GM18498 (cell line): ENCODE measurements around the gene PSMD2.

Source experiments
- ATAC-seq: cut with Tn5 transposase; IDR thresholded peaks from one replicate; pipeline ENCODE4 v1.9.1; 2021; ENCODE audit warnings: mild to moderate bottlenecking, moderate library complexity; ENCODE audit not compliant: unreplicated experiment

PSMD2 gene

DNA sequence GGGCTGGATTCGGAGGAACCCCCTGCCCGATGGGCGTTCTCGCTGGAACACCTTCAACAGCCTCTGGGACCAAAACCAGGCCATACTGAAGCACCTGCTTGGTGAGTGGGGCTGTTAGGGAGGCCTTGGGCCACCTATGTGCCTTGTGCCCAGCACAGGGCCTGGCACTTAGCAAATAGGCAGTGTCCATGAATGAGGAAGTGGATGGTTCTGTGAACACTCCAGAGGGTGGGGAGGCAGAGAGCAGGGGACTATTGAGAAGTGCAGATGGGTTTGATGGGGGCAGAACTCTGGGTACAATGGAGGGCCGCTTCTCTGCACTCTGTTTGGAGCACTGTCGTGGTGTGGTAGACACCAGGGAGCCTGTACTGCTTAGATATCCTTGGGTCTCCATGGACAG lies 21.7 kb upstream of the PSMD2 start:
- ATAC-seq = no peak

DNA sequence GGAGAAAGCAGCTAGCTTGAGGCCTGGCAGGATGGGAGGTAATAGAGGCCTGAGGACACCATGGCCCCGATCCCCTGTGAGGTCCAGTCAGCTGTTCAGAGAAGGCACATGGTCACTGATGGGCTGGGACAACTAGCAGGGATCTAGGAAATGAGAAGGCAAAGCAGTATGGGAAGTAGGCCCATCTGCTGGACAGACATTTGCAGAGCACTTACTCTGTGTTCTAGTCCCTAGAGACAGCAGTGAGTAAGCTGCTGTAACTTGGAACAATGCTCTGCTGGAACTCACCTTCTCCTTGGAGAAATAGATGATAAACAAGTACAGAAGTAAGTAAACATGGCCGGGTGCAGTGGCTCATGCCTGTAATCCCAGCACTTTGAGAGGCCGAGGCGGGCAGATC lies 16.1 kb upstream of the PSMD2 start:
- ATAC-seq = no peak

DNA sequence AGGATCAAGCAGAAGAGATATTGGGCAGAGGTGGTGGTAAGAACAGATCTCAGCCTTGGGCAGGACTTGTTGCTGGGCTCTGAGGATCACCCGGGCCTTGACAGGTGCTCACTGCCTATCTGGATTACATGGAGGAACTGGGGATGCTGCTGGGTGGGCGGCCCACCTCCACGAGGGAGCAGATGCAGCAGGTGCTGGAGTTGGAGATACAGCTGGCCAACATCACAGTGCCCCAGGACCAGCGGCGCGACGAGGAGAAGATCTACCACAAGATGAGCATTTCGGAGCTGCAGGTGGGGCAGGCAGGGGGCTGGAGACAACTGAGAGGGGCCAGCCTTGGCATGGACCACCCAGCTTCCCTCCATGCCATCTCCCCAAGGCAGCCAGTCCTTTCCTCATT lies 15.4 kb upstream of the PSMD2 start:
- no peak for ATAC-seq

DNA sequence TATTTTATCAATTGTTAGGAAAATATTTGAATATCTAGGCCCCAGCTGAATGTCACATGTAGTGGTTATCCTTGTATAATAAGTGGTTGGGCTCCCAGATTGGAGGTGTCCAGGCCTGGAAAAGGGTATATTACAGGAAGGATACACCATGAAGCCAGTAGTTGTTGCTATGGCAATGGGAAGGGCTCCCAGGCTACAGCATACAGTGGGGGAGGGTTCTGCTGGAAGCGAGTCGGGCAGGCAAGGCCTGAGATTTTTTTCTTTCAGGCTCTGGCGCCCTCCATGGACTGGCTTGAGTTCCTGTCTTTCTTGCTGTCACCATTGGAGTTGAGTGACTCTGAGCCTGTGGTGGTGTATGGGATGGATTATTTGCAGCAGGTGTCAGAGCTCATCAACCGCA lies 14.3 kb upstream of the PSMD2 start:
- no peak for ATAC-seq

DNA sequence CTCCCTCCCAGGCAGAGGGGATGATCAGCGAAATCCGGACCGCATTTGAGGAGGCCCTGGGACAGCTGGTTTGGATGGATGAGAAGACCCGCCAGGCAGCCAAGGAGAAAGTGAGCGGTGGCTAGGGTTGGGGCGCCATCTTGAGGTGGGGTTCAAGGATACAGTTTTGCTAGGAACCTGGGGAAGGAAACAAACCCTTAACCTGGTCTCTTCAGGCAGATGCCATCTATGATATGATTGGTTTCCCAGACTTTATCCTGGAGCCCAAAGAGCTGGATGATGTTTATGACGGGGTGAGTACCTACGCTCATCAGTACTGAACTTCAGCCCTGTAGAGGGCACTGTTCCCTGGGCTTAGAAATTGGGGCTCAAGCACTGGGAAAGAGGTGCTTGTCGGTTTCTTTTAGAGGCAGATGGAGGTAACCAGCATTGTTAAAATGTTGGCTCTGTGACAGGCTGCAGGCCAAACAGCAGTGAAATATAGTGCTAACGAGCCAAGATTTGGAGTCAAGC lies 9.6 kb upstream of the PSMD2 start:
- no peak for ATAC-seq

DNA sequence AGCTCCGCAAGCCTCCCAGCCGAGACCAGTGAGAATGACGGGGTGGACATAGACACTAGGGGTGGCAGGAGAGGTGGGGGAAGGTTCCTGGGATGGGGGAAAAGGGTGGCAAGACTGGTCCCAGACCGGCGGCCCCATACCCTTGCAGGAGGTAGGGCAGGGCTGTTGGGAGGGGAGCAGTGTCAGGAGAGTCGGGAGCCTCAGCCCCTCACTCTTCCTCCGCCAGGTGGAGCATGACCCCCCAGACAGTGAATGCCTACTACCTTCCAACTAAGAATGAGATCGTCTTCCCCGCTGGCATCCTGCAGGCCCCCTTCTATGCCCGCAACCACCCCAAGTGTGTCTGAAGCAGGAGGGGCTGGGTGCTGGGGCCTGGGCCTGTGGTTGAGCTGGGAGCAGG lies 8.7 kb upstream of the PSMD2 start:
- ATAC-seq = no peak

DNA sequence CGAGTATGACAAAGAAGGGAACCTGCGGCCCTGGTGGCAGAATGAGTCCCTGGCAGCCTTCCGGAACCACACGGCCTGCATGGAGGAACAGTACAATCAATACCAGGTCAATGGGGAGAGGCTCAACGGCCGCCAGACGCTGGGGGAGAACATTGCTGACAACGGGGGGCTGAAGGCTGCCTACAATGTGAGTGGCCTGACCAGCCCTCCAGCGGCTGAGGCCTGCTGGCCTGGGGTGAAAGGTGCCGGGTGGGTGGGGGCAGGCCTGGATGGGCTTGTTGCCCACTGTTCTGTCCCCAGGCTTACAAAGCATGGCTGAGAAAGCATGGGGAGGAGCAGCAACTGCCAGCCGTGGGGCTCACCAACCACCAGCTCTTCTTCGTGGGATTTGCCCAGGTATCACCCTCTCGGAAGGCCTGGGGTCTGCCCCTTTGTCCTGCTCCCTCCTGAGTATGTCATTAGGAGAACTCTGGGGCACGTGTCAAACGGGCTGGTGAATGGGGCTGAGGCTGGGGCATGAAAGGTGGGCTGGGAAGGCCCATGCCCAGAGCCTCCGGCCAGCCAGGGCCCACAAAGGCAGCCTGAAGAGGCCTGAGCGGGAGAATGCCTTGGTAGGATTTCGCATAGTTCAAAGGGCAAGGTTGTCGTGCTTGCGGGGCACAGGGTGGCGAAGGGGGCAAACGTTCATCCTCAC lies 7.8 kb upstream of the PSMD2 start:
- no peak for ATAC-seq

DNA sequence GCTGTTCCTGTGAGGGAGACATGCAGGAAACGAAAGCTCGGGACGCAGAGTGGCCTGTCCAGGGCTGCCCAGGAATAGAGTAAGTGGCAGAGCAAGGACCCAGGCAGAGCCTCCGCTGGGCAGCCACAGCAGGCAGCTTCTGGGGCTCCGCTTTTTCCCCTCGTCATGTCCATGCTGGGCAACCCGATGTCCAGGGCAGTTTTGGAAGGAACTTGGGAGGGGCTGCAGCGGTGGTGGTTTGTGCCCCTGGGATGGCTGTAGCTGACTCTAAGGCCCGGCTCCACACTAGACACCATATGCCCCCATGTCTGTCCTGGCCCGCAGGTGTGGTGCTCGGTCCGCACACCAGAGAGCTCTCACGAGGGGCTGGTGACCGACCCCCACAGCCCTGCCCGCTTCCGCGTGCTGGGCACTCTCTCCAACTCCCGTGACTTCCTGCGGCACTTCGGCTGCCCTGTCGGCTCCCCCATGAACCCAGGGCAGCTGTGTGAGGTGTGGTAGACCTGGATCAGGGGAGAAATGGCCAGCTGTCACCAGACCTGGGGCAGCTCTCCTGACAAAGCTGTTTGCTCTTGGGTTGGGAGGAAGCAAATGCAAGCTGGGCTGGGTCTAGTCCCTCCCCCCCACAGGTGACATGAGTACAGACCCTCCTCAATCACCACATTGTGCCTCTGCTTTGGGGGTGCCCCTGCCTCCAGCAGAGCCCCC lies 7.1 kb upstream of the PSMD2 start:
- ATAC-seq = no peak

DNA sequence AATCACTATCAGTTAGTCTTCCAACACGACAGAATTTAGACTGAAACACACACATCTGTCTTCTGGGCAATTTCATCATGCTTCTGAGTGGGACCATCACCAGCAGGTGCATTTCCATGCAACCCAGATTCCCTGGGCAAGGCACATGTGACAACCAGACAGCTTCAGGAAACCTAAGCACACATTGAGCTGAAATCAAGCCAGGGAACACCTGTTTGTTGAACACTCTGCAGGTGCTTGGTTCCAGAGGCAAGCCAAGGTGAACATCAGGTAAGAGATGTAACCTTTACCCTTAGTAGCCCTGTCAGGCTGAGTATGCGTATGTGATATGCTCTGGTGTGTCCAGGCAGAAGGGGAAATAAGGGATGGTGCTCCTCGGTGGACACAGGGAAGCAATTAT lies 3.3 kb upstream of the PSMD2 start:
- ATAC-seq = no peak

DNA sequence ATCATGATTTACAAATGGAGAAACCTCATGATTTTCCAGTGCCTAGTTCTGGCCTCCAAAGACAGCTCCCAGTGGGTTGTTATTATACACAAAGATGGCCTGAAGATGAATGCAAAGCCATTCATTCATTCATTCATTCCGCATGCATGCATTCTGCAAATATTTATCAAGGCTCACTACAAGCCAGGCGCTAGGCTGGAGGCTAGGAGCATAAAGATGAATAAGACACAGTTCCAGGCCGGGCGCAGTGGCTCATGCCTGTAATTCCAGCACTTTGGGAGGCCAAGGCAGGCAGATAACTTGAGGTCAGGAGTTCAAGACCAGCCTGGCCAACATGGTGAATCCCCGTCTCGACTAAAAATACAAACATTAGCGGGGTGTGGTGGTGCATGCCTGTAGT lies 2.4 kb upstream of the PSMD2 start:
- no peak for ATAC-seq

DNA sequence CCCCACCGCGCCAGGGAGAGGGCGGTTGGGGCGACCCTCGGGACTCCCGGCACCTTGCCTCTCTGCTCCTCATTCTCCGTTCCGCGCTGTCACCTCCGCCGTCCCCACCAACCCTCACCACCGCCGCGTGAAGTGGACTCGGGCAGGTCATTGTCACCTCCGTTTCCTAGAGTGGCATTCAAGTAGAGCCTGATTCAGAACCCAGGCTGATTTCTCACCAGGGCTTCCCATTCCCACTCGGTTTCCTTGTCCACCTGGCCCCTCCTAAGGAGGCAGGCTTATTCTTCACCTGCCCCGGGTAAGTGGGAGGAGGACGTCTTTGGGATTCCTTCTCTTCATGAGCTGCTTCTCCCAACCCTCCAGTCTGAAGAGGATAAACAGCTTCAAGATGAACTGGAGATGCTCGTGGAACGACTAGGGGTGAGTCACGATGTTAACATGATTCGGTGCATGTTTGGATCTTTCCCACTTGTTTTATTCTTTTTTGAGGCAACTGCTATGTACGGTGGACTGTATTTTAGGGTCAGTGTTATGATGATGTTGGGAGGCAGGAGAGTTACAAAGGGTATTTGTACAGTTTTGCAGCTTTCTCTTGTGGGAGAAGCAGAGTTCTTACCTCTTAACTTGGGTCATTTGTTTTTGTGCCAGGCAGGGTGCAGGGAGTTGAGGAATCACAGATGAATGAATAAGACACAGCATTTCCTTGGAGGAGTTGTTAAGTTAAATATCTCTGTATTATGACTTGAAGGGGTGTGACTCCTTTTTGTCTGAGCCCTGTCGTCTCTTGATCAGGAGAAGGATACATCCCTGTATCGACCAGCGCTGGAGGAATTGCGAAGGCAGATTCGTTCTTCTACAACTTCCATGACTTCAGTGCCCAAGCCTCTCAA lies 692 bp downstream of the PSMD2 start:
- no peak for ATAC-seq

DNA sequence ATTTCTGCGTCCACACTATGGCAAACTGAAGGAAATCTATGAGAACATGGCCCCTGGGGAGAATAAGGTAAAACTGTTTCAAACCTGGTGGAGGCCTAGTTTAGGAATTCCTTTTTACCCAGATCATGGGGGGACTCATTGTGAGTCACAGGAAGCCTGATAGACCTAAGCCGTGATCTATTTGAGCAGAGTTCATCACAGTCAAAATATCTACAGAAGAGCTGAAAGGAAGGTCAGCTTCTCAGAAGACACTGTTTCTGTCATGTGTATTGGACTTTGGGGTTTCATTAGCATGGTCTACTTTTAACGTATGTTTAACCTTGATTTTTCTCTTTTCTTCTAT lies 1.3 kb downstream of the PSMD2 start:
- ATAC-seq = no peak

DNA sequence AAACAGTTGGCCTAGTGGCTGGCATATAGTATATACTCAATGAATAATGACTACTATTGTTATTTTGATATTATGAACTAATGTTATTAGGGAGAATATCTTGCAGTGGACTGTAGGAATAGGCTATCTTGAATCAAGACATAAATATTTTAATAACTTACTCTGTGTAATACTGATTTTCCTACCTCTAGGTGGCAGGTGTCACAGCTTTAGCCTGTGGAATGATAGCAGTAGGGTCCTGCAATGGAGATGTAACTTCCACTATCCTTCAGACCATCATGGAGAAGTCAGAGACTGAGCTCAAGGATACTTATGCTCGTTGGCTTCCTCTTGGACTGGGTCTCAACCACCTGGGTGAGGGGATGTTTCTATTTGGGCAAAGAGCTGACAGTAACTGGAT lies 6.5 kb downstream of the PSMD2 start:
- ATAC-seq = no peak

DNA sequence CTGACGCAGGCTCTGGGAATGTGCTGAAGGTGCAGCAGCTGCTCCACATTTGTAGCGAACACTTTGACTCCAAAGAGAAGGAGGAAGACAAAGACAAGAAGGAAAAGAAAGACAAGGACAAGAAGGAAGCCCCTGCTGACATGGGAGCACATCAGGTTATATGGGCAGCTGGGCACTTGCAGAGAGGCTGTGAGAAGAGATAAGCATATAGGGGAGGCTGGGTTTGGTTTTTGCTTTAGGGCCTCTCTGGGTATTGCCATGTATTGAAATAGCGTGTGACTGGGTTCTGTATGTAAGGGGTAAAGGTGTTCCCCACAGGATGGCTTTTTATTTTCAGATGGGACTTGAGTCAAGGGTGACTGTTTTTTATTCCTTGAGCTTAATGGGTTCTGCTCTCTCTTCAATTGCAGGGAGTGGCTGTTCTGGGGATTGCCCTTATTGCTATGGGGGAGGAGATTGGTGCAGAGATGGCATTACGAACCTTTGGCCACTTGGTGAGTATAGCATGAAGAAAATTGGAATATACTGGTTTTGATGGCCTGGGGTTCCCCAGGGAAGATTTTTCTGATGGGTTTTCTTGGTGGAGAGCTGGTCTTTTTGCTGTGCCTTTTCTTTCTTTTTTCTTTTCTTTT lies 7.4 kb downstream of the PSMD2 start:
- no peak for ATAC-seq

DNA sequence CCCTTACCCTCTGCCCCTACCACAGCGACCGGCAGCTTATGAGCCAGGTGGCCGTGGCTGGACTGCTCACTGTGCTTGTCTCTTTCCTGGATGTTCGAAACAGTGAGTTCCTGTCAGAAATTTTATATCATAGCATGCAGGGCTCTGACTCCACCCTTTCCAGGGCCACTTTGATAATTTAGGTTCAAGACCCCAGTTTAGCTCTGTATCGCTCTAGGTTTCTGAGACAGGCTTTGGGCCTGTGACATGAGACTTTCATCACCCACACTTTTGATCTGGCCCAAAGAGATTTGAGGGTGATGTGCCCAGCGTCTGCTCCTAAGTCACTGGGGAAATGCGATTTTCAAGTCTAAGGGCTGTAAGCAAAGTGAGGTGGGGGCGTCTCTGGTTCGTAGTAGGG lies 8.9 kb downstream of the PSMD2 start:
- ATAC-seq = no peak

DNA sequence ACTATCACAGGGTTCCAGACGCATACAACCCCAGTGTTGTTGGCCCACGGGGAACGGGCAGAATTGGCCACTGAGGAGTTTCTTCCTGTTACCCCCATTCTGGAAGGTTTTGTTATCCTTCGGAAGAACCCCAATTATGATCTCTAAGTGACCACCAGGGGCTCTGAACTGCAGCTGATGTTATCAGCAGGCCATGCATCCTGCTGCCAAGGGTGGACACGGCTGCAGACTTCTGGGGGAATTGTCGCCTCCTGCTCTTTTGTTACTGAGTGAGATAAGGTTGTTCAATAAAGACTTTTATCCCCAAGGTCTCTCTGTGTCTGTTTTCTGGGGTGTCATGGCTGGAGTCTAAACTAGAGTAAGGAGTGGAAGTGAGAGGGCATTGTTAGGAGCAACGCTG lies 9.7 kb downstream of the PSMD2 start:
- no peak for ATAC-seq

DNA sequence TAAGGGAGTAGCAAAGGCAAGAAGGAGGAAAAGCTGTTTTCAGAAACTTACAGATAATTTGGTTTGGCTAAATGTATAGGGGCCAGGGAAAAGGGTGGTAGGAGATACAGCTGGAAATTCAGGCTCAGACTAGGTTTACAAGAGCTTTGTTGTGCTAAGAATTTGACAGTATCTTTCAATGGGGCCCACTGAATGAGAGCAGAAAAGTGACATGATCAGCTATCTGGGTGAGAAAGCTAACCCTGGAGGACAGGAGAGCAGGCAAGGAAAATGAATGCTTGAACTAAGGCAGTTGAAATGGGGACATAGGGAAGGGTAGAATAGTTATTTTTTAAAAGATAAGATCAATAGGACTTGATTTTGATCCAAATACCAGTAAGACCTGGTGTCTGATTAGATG lies 12.6 kb downstream of the PSMD2 start:
- no peak for ATAC-seq

DNA sequence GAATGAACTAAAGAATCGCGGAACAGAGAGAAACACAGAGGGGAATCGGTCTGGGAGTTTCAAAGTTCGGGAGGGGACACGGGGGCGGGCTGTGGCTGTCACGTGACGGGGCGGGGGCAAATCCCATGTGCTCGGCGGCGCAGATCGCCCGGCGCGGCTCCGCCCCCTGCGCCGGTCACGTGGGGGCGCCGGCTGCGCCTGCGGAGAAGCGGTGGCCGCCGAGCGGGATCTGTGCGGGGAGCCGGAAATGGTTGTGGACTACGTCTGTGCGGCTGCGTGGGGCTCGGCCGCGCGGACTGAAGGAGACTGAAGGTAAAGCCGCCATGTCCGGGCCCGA lies 15.3 kb downstream of the PSMD2 start, which contains the start of gene EIF4G1:
Gene EIF4G1, plus strand, starts transcription at position 244 of the 337 bp plus-strand sequence. CDS start 1,191 bp downstream, outside the sequence.
- peak; percentile 87 for ATAC-seq

DNA sequence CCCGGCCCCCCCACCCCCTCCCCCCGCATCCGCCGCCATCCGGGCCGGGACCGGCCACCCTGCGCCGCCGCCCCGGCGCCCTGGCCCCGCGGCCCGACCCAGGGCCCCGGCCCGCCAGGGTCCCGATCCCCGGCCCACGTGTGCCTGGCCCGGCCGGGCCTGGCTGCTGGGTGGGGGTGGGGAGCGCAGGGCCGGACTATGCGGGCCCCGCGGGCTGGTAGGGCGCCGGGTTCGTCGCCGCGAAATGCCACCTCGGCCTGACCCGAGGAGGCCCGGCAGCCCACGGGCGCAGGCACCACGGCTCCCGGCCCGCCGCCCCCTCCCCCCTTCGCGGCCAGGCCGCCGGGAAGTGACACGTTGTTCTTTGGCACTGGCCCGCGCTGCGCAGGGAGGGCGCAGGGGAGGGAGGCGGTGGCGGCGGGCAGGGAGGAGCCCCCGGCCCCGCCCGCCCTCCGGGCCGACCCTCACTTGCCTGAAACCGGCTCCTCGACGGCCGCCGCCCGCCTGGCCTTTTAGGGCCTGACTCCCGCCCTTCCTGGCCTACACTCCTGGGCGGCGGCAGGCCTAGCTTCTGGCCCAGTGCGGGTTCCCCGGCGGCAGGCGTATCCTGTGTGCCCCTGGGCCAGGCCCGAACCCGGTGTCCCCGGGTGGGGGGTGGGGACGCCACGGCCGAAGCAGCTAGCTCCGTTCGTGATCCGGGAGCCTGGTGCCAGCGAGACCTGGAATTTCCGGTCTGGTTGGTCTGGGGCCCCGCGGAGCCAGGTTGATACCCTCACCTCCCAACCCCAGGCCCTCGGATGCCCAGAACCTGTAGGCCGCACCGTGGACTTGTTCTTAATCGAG lies 15.9 kb downstream of the PSMD2 start:
- peak; percentile 59 for ATAC-seq

DNA sequence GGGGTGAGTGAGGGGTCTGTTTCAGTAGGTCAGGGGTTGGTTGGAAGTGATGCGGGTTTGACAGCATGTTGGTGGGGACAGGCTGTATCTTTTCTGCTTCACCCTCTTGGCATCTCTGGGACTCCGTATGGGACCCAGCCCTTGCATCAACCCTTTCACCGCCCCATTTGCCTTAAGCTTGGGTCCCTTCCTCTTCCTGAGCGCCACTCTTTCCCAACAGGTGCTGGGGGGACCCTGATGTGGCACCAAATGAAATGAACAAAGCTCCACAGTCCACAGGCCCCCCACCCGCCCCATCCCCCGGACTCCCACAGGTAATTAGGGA lies 16.5 kb downstream of the PSMD2 start:
- no peak for ATAC-seq
